ENCODE measurements around the gene TRAPPC11. TPM values are rescaled to one million over a fixed set of nuclear protein-coding genes. Genes with fewer than 3 reads are reported as not detected.

Gene TRAPPC11
- polyA plus RNA-seq, 4 donors = 33.7 to 47.9 (median 41.4) TPM

- no peak for DNase-seq (ENCODE audit: low read depth in 4 of 4, low spot score in 2 of 4)
Measured at GRCh38 chr4:183636923-183637322, 22.2 kb upstream of the TRAPPC11 start.

- no peak for DNase-seq (ENCODE audit: low read depth in 4 of 4, low spot score in 2 of 4)
Measured at GRCh38 chr4:183637461-183637860, 21.6 kb upstream of the TRAPPC11 start.

- DNase-seq (ENCODE audit: low read depth in 4 of 4, low spot score in 2 of 4) = no peak
Measured at GRCh38 chr4:183638436-183638835, 20.7 kb upstream of the TRAPPC11 start.

GRCh38 chr4:183639291-183639690, 19.8 kb upstream of the TRAPPC11 start:
- no peak for DNase-seq (ENCODE audit: low read depth in 4 of 4, low spot score in 2 of 4)

- DNase-seq (ENCODE audit: low read depth in 4 of 4, low spot score in 2 of 4) = no peak
Measured at GRCh38 chr4:183645326-183645725, 13.8 kb upstream of the TRAPPC11 start.

- no peak for DNase-seq (ENCODE audit: low read depth in 4 of 4, low spot score in 2 of 4)
Measured at GRCh38 chr4:183657564-183657963, 1.5 kb upstream of the TRAPPC11 start.

GRCh38 chr4:183658362-183659028, 598 bp upstream of the TRAPPC11 start:
- no peak for DNase-seq (ENCODE audit: low read depth in 4 of 4, low spot score in 2 of 4)

- DNase-seq (ENCODE audit: low read depth in 4 of 4, low spot score in 2 of 4) = no peak
Measured at GRCh38 chr4:183659872-183660242, 764 bp downstream of the TRAPPC11 start.

GRCh38 chr4:183666088-183666487, 7.0 kb downstream of the TRAPPC11 start:
- no peak for DNase-seq (ENCODE audit: low read depth in 4 of 4, low spot score in 2 of 4)

- DNase-seq (ENCODE audit: low read depth in 4 of 4, low spot score in 2 of 4) = no peak
Measured at GRCh38 chr4:183670251-183670650, 11.2 kb downstream of the TRAPPC11 start.

- DNase-seq (ENCODE audit: low read depth in 4 of 4, low spot score in 2 of 4) = no peak
Measured at GRCh38 chr4:183670960-183671555, 12.0 kb downstream of the TRAPPC11 start.

- DNase-seq (ENCODE audit: low read depth in 4 of 4, low spot score in 2 of 4) = no peak
Measured at GRCh38 chr4:183674153-183674552, 15.1 kb downstream of the TRAPPC11 start.

- no peak for DNase-seq (ENCODE audit: low read depth in 4 of 4, low spot score in 2 of 4)
Measured at GRCh38 chr4:183675625-183676024, 16.5 kb downstream of the TRAPPC11 start.

GRCh38 chr4:183681119-183681518, 22.0 kb downstream of the TRAPPC11 start:
- DNase-seq (ENCODE audit: low read depth in 4 of 4, low spot score in 2 of 4) = no peak

GRCh38 chr4:183686461-183686860, 27.4 kb downstream of the TRAPPC11 start:
- no peak for DNase-seq (ENCODE audit: low read depth in 4 of 4, low spot score in 2 of 4)

GRCh38 chr4:183688216-183688615, 29.1 kb downstream of the TRAPPC11 start:
- DNase-seq (ENCODE audit: low read depth in 4 of 4, low spot score in 2 of 4) = no peak

GRCh38 chr4:183691006-183691405, 31.9 kb downstream of the TRAPPC11 start:
- no peak for DNase-seq (ENCODE audit: low read depth in 4 of 4, low spot score in 2 of 4)

GRCh38 chr4:183691897-183692296, 32.8 kb downstream of the TRAPPC11 start:
- no peak for DNase-seq (ENCODE audit: low read depth in 4 of 4, low spot score in 2 of 4)

- DNase-seq (ENCODE audit: low read depth in 4 of 4, low spot score in 2 of 4) = no peak
Measured at GRCh38 chr4:183698909-183699308, 39.8 kb downstream of the TRAPPC11 start.

GRCh38 chr4:183700407-183700806, 41.3 kb downstream of the TRAPPC11 start:
- no peak for DNase-seq (ENCODE audit: low read depth in 4 of 4, low spot score in 2 of 4)

GRCh38 chr4:183702492-183702891, 43.4 kb downstream of the TRAPPC11 start:
- no peak for DNase-seq (ENCODE audit: low read depth in 4 of 4, low spot score in 2 of 4)

- no peak for DNase-seq (ENCODE audit: low read depth in 4 of 4, low spot score in 2 of 4)
Measured at GRCh38 chr4:183714626-183715025, 55.5 kb downstream of the TRAPPC11 start.

GRCh38 chr4:183716302-183716701, 57.2 kb downstream of the TRAPPC11 start:
- DNase-seq (ENCODE audit: low read depth in 4 of 4, low spot score in 2 of 4) = no peak

Data from left renal cortex interstitium (tissue), 4 donors.